HTERT RPE-1 (cell line): ENCODE data around the gene FAM118B.

Source experiments
- in situ Hi-C: fragments of 300-500 bp; cut with MboI; formaldehyde crosslinking; loops from 4 replicates; pipeline ENCODE4 v1.14.3; 2020; ENCODE audit warnings: low sequenced_read_pairs

The FAM118B gene

GRCh38 chr11:126186025-126186698, 25.4 kb upstream of the FAM118B start:
- in situ Hi-C loops, result loop anchor here (25.0 kb wide), 1 partner anchor 274 kb away; the partner anchor contains the start of genes DDX25 and PUS3

- in situ Hi-C loops, result loop anchor here (25.0 kb wide), 1 partner anchor 275 kb away; the partner anchor contains the start of genes DDX25 and PUS3
Measured at GRCh38 chr11:126186708-126187529, 24.7 kb upstream of the FAM118B start.

- in situ Hi-C loops, result loop anchor here (25.0 kb wide), 1 partner anchor 276 kb away; the partner anchor contains the start of genes DDX25 and PUS3
Measured at GRCh38 chr11:126188332-126189108, 23.1 kb upstream of the FAM118B start.

GRCh38 chr11:126189109-126189929, 22.3 kb upstream of the FAM118B start:
- in situ Hi-C loops, result loop anchor here (25.0 kb wide), 1 partner anchor 277 kb away; the partner anchor contains the start of genes DDX25 and PUS3

GRCh38 chr11:126190792-126191191, 20.8 kb upstream of the FAM118B start:
- in situ Hi-C loops, result loop anchor here (25.0 kb wide), 1 partner anchor 278 kb away; the partner anchor contains the start of genes DDX25 and PUS3

DNA sequence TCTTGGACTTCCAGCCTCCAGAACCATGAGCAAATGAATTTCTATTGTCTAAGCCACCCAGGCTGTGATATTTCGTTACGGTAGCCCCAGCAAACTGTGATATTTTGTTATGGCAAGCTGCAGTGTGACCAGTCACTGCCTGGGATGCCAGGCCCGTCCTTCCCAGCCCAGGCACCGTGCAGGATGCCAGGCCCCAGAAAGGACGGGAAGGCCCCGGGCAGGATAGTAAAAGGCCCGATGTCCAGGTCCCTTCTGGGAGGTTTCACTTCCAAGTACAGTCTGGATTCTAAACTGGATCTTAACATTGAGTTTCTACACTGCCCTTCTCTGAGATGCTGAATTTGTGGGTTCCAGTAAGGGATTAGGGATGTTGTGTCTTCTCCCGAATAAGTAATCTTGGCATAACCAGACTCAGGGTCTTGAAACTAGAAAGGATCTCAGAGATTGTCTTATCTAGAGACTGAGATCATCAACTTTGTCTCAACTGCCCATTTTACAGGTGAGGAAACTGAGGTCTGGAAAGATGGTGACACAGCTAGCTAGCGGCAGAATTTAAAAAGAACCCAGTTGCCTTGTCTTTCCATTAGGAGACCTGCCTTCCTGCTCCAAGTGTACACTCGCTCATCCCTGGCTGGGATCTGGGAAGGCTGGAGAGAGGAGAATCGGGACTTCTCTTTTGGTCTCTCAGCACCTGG, 20.1 kb upstream of the FAM118B start:
- in situ Hi-C loops, result loop anchor here (25.0 kb wide), 1 partner anchor 279 kb away; the partner anchor contains the start of genes DDX25 and PUS3

DNA sequence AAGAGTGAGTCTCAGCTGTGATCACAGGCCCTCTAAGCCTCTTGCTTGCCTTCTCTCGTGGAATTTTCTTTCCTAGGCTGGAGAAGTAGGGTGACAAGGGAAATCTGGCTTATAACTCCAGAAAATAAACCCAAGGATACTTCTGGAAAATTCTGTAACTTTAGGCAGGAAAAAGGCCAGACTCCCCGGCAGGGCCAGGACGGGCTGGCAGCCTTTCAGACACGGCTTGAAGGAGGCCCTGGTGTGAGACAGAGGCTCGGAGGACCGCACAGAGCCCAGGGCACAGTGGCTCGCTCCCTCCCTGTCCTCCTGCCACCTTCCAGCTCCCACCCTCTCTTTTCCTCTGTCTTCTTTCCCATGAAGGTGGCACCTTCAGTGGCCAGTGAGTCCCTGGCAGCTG, 19.2 kb upstream of the FAM118B start:
- in situ Hi-C loops, result loop anchor here (25.0 kb wide), 1 partner anchor 280 kb away; the partner anchor contains the start of genes DDX25 and PUS3

GRCh38 chr11:126193038-126193478, 18.5 kb upstream of the FAM118B start:
- in situ Hi-C loops, result loop anchor here (25.0 kb wide), 1 partner anchor 281 kb away; the partner anchor contains the start of genes DDX25 and PUS3

- in situ Hi-C loops, result loop anchor here (25.0 kb wide), 1 partner anchor 282 kb away; the partner anchor contains the start of genes DDX25 and PUS3
Measured at GRCh38 chr11:126194121-126194543, 17.4 kb upstream of the FAM118B start.

DNA sequence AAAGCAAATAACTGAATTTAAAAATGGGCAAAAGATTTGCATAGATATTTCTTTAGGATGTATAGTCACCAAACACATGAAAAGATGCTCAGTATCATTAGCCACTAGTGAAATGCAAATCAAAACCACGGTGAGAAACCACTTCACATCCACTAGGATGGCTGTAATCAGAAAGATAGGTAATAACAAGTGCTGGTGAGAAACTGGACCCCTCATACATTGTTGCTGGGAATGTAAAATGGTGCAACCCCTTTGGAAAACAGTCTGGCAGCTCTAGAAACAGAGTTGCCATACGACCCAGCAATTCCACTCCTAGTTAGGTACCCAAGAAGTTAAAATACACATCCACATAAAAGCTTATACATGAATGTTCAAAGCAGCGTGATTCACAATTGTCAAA, 16.5 kb upstream of the FAM118B start:
- in situ Hi-C loops, result loop anchor here (25.0 kb wide), 1 partner anchor 283 kb away; the partner anchor contains the start of genes DDX25 and PUS3

- in situ Hi-C loops, result loop anchor here (25.0 kb wide), 1 partner anchor 285 kb away; the partner anchor contains the start of genes DDX25 and PUS3
Measured at GRCh38 chr11:126197277-126197939, 14.2 kb upstream of the FAM118B start.

- in situ Hi-C loops, result loop anchor here (25.0 kb wide), 1 partner anchor 286 kb away; the partner anchor contains the start of genes DDX25 and PUS3
Measured at GRCh38 chr11:126198648-126199047, 12.9 kb upstream of the FAM118B start.

GRCh38 chr11:126202646-126203359, 8.8 kb upstream of the FAM118B start:
- in situ Hi-C loops, result no loop called here

- in situ Hi-C loops, result no loop called here
Measured at GRCh38 chr11:126205359-126205758, 6.2 kb upstream of the FAM118B start.

DNA sequence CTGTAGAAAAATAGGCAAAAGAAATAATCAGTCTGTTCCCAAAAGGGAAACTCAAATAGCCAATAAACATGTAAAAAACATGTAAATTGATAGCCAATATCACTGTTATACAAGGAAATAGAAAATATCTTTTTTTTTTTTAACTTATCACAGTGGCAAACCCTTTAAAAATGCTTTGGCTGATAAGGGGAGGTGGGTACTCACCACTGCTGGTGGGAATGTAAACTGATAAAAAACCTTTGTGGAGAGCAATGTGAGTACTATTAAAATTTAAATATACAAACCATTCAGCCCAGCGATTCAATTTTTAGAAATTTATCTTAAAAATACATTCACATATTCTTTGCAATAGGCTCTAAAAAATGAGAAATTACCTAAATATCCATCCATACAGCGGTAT, 3.7 kb upstream of the FAM118B start:
- in situ Hi-C loops, result no loop called here

DNA sequence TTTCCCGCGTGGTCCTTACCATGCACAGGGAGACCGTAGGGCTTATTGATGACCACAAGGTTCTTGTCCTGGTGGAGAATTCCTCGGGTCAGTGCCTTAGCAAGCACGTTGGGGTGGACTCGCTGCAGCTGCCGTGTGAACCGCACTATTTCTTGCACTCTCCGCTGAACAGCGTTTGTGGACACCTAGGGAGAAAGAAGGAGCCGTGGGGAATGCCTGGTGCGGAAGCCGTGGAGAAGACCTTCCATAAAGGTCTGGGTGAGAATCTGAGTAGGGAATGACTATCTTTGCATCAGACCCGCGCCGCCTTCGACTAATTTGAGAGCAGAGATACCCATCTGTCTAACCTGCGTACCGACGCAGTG, 729 bp upstream of the FAM118B start:
- in situ Hi-C loops, result no loop called here

- in situ Hi-C loops, result no loop called here
Measured at GRCh38 chr11:126212089-126212660, 593 bp downstream of the FAM118B start.
